ENCODE data around the gene HYI.

DNA sequence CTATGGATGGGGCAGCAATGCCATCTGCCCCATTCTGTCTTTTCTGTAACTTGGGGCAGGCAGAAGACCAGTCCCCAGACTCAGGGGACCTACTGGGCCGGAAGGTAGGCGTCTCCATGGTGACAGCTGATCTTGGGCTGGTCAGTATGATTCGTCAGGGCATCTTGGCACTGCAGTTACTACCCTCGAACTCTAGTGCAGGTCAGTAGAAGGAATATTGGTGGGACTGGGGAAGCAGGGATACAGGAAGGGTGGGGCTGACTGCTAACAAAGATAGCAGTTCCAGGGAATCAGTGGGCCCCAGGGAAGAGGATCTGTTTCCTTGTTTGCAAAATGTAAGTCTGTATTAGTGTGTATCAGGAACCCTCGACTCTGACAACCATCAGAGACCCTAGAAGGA, 37.8 kb downstream of the HYI start:
- no peak for TF ChIP-seq CTCF (IDR thresholded peaks at IDR 0.05; ENCODE audit: poor library complexity, severe bottlenecking)
- no peak for TF ChIP-seq EP300 (conservative IDR thresholded peaks at IDR 0.05; ENCODE audit: poor library complexity, severe bottlenecking)
- no peak for TF ChIP-seq MXI1 (conservative IDR thresholded peaks at IDR 0.05; ENCODE audit: poor library complexity, severe bottlenecking)
